SK-N-SH treated with all-trans-retinoic acid at 6 μM for 48 hours (cell line): ENCODE measurements around the gene ERAP2.

Experiments
- ATAC-seq: fragments of 200-7000 bp; cut with Tn5 transposase; 3 replicates; pipeline ENCODE4 v1.9.1; 2020; ENCODE audit warnings: mild to moderate bottlenecking, moderate library complexity
- ARNTL ChIP-seq: fragments of 450-650 bp; formaldehyde crosslinking; IDR thresholded peaks from 2 replicates; pipeline ENCODE4 v1.5.0; 2020; ENCODE audit warnings: low read depth, mild to moderate bottlenecking, moderate library complexity, borderline replicate concordance
- BACH2 ChIP-seq: fragments of 250-450 bp; sonication (Bioruptor Pico); IDR thresholded peaks from 2 replicates; pipeline ENCODE4 v1.9.0; 2021; ENCODE audit warnings: mild to moderate bottlenecking, borderline replicate concordance
- CSDC2 ChIP-seq: fragments of 250-450 bp; sonication (Bioruptor Pico); IDR thresholded peaks from 2 replicates; pipeline ENCODE4 v1.5.0; 2020; ENCODE audit warnings: mild to moderate bottlenecking, moderate library complexity
- ESRRG ChIP-seq: fragments of 250-450 bp; sonication (Bioruptor Pico); IDR thresholded peaks from 2 replicates; pipeline ENCODE4 v1.6.1; 2021; ENCODE audit warnings: mild to moderate bottlenecking
- GLIS3 ChIP-seq: fragments of 250-450 bp; sonication (Bioruptor Pico); IDR thresholded peaks from 2 replicates; pipeline ENCODE4 v1.5.0; 2020; ENCODE audit warnings: mild to moderate bottlenecking, moderate library complexity
- ISL1 ChIP-seq: fragments of 250-450 bp; sonication (Bioruptor Pico); IDR thresholded peaks from 2 replicates; pipeline ENCODE4 v2.1.2; 2022; ENCODE audit warnings: mild to moderate bottlenecking, moderate library complexity
- OSR1 ChIP-seq: fragments of 250-450 bp; sonication (Bioruptor Pico); IDR thresholded peaks from 2 replicates; pipeline ENCODE4 v1.8.0; 2022; ENCODE audit warnings: moderate library complexity, mild to moderate bottlenecking, inconsistent platforms
- PPARA ChIP-seq: fragments of 250-450 bp; sonication (Bioruptor Pico); IDR thresholded peaks from 2 replicates; pipeline ENCODE4 v1.5.0; 2020; ENCODE audit warnings: mild to moderate bottlenecking, borderline replicate concordance
- RARB ChIP-seq: fragments of 250-450 bp; sonication (Bioruptor Pico); IDR thresholded peaks from 2 replicates; pipeline ENCODE4 v1.8.0; 2021; ENCODE audit warnings: mild to moderate bottlenecking, moderate library complexity
- SNAI2 ChIP-seq: fragments of 250-450 bp; sonication (Bioruptor Pico); IDR thresholded peaks from 2 replicates; pipeline ENCODE4 v1.5.0; 2020; ENCODE audit warnings: mild to moderate bottlenecking, moderate library complexity
- TCF4 ChIP-seq: fragments of 250-450 bp; sonication (Bioruptor Pico); IDR thresholded peaks from 2 replicates; pipeline ENCODE4 v1.8.0; 2021; ENCODE audit warnings: mild to moderate bottlenecking, moderate library complexity, borderline replicate concordance
- TOX ChIP-seq: fragments of 250-450 bp; sonication (Bioruptor Pico); IDR thresholded peaks from 2 replicates; pipeline ENCODE4 v1.8.0; 2021; ENCODE audit warnings: mild to moderate bottlenecking, moderate library complexity, borderline replicate concordance
- TSHZ2 ChIP-seq: fragments of 250-450 bp; sonication (Bioruptor Pico); IDR thresholded peaks from 2 replicates; pipeline ENCODE4 v1.5.0; 2020; ENCODE audit warnings: mild to moderate bottlenecking, moderate library complexity
- ZC3H10 ChIP-seq: fragments of 250-450 bp; sonication (Bioruptor Pico); IDR thresholded peaks from 2 replicates; pipeline ENCODE4 v1.5.1; 2021; ENCODE audit warnings: mild to moderate bottlenecking, moderate library complexity
- ZFP3 ChIP-seq: fragments of 250-450 bp; sonication (Bioruptor Pico); IDR thresholded peaks from 2 replicates; pipeline ENCODE4 v1.5.0; 2020; ENCODE audit warnings: mild to moderate bottlenecking, moderate library complexity
- ZFP30 ChIP-seq: fragments of 450-650 bp; formaldehyde crosslinking; IDR thresholded peaks from 2 replicates; pipeline ENCODE4 v1.5.0; 2022; ENCODE audit warnings: mild to moderate bottlenecking, moderate library complexity
- ZNF565 ChIP-seq: fragments of 450-650 bp; formaldehyde crosslinking; conservative IDR thresholded peaks from 2 replicates; pipeline ENCODE4 v1.5.0; 2020; ENCODE audit warnings: low read depth, mild to moderate bottlenecking, moderate library complexity
- ZNF70 ChIP-seq: fragments of 450-650 bp; formaldehyde crosslinking; IDR thresholded peaks from 2 replicates; pipeline ENCODE4 v1.5.0; 2020; ENCODE audit warnings: mild to moderate bottlenecking, moderate library complexity
- ZNF8 ChIP-seq: fragments of 450-650 bp; formaldehyde crosslinking; IDR thresholded peaks from 2 replicates; pipeline ENCODE4 v1.5.0; 2020; ENCODE audit warnings: mild to moderate bottlenecking, moderate library complexity
- TF ChIP-seq, protein P1 (sequence below): fragments of 250-450 bp; sonication (Bioruptor Pico); IDR thresholded peaks from 2 replicates; pipeline ENCODE4 v1.8.0; 2021; ENCODE audit warnings: low read depth, mild to moderate bottlenecking, moderate library complexity, borderline replicate concordance
- TF ChIP-seq, protein P2 (sequence below): fragments of 250-450 bp; sonication (Bioruptor Pico); IDR thresholded peaks from 2 replicates; pipeline ENCODE4 v1.5.1; 2020; ENCODE audit warnings: low read depth, mild to moderate bottlenecking, moderate library complexity
- TF ChIP-seq, protein P3 (sequence below): fragments of 250-450 bp; sonication (Bioruptor Pico); IDR thresholded peaks from 2 replicates; pipeline ENCODE4 v1.5.1; 2021; ENCODE audit warnings: mild to moderate bottlenecking, moderate library complexity
- TF ChIP-seq, protein P4 (sequence below): fragments of 250-450 bp; sonication (Bioruptor Pico); IDR thresholded peaks from 2 replicates; pipeline ENCODE4 v1.8.0; 2020; ENCODE audit warnings: mild to moderate bottlenecking, moderate library complexity, borderline replicate concordance

The ERAP2 gene

GRCh38 chr5:96844481-96844990 is 31.8 kb upstream of the ERAP2 start (continued):
- TF ChIP-seq CSDC2 (CRISPR knock-in tag) = no peak

GRCh38 chr5:96851312-96852062 is 24.8 kb upstream of the ERAP2 start:
- no peak for ATAC-seq

DNA sequence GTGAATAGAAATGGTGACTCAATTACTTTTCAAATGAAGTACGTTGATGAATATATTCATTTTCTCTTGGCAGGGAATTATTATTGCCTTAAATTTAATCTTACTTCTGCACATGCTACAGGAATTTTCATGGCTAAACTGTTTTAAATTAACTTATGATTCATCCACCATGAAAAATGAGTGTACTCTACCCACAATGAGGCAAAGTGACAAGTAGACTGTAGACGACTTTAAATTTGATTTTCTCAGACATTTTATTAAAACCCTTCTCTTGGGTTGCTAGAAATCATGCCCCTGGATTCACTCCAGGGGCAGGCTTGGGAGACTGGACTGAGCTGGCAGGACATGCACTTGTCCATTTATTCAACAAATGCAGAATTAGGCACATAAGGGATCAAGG is 23.5 kb upstream of the ERAP2 start:
- peak; percentile 73 for ATAC-seq
- TF ChIP-seq ESRRG (CRISPR knock-in tag) (no peak), SNAI2 (0 out of 2 replicates have a peak, but pooled peaks have one; percentile 76), ZFP3 (CRISPR knock-in tag) (peak; percentile 66), PPARA (no peak), TOX (CRISPR knock-in tag) (0 out of 2 replicates have a peak, but pooled peaks have one; percentile 12), ISL1 (CRISPR knock-in tag) (peak; percentile 95), ZNF565 (no peak), GLIS3 (0 out of 2 replicates have a peak, but pooled peaks have one; percentile 54), TCF4 (CRISPR knock-in tag) (no peak)
- TF ChIP-seq, protein P1, sequence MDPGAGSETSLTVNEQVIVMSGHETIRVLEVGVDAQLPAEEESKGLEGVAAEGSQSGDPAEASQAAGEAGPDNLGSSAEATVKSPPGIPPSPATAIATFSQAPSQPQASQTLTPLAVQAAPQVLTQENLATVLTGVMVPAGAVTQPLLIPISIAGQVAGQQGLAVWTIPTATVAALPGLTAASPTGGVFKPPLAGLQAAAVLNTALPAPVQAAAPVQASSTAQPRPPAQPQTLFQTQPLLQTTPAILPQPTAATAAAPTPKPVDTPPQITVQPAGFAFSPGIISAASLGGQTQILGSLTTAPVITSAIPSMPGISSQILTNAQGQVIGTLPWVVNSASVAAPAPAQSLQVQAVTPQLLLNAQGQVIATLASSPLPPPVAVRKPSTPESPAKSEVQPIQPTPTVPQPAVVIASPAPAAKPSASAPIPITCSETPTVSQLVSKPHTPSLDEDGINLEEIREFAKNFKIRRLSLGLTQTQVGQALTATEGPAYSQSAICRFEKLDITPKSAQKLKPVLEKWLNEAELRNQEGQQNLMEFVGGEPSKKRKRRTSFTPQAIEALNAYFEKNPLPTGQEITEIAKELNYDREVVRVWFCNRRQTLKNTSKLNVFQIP = 0 out of 2 replicates have a peak, but pooled peaks have one; percentile 55
- TF ChIP-seq, protein P2, sequence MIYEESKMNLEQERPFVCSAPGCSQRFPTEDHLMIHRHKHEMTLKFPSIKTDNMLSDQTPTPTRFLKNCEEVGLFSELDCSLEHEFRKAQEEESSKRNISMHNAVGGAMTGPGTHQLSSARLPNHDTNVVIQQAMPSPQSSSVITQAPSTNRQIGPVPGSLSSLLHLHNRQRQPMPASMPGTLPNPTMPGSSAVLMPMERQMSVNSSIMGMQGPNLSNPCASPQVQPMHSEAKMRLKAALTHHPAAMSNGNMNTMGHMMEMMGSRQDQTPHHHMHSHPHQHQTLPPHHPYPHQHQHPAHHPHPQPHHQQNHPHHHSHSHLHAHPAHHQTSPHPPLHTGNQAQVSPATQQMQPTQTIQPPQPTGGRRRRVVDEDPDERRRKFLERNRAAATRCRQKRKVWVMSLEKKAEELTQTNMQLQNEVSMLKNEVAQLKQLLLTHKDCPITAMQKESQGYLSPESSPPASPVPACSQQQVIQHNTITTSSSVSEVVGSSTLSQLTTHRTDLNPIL = peak; percentile 62; the same call in 1 of the 2 replicates
- TF ChIP-seq, protein P3, sequence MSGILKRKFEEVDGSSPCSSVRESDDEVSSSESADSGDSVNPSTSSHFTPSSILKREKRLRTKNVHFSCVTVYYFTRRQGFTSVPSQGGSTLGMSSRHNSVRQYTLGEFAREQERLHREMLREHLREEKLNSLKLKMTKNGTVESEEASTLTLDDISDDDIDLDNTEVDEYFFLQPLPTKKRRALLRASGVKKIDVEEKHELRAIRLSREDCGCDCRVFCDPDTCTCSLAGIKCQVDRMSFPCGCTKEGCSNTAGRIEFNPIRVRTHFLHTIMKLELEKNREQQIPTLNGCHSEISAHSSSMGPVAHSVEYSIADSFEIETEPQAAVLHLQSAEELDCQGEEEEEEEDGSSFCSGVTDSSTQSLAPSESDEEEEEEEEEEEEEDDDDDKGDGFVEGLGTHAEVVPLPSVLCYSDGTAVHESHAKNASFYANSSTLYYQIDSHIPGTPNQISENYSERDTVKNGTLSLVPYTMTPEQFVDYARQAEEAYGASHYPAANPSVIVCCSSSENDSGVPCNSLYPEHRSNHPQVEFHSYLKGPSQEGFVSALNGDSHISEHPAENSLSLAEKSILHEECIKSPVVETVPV = no peak

More at GRCh38 chr5:96851312-96852062, 24.8 kb upstream of the ERAP2 start:
- TF ChIP-seq BACH2 (CRISPR knock-in tag) (no peak), TCF4 (CRISPR knock-in tag) (no peak), SNAI2 (no peak), OSR1 (CRISPR knock-in tag) (no peak), CSDC2 (CRISPR knock-in tag) (no peak), ISL1 (CRISPR knock-in tag) (no peak), PPARA (no peak), ZNF70 (CRISPR knock-in tag) (no peak), TSHZ2 (CRISPR knock-in tag) (no peak), ZFP30 (CRISPR knock-in tag) (no peak), TOX (CRISPR knock-in tag) (no peak), ZNF8 (no peak), ESRRG (CRISPR knock-in tag) (no peak), ARNTL (CRISPR knock-in tag) (no peak), RARB (CRISPR knock-in tag) (no peak), ZC3H10 (CRISPR knock-in tag) (no peak)
- TF ChIP-seq, protein P4, sequence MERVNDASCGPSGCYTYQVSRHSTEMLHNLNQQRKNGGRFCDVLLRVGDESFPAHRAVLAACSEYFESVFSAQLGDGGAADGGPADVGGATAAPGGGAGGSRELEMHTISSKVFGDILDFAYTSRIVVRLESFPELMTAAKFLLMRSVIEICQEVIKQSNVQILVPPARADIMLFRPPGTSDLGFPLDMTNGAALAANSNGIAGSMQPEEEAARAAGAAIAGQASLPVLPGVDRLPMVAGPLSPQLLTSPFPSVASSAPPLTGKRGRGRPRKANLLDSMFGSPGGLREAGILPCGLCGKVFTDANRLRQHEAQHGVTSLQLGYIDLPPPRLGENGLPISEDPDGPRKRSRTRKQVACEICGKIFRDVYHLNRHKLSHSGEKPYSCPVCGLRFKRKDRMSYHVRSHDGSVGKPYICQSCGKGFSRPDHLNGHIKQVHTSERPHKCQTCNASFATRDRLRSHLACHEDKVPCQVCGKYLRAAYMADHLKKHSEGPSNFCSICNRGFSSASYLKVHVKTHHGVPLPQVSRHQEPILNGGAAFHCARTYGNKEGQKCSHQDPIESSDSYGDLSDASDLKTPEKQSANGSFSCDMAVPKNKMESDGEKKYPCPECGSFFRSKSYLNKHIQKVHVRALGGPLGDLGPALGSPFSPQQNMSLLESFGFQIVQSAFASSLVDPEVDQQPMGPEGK (CRISPR knock-in tag) = no peak
- TF ChIP-seq, protein P3 = no peak
